GM13977 (cell line): Measurements from ENCODE around the gene DNAH9.

Source experiments
- DNase-seq: peaks from one replicate; pipeline ENCODE4 v3.0.0; 2012; ENCODE audit warnings: low spot score
- CTCF ChIP-seq: IDR thresholded peaks from 2 replicates; pipeline ENCODE4 v1.5.1; 2012; ENCODE audit warnings: mild to moderate bottlenecking, control low read depth; ENCODE audit not compliant: insufficient read depth; ENCODE audit errors: extremely low read depth, missing control alignments
- in situ Hi-C: fragments of 300-500 bp; cut with MboI; formaldehyde crosslinking; loops from one replicate; pipeline ENCODE4 v1.12.0; 2022; ENCODE audit warnings: low sequenced_read_pairs, low pct_unique_long_range_greater_than_20kb, mixed read lengths, inconsistent platforms; ENCODE audit not compliant: unreplicated experiment

The DNAH9 gene

GRCh38 chr17:11705111-11705510 is 106.8 kb downstream of the DNAH9 start:
- DNase-seq = no peak
- TF ChIP-seq CTCF = no peak
- in situ Hi-C loops = no loop called here

- in situ Hi-C loops = no loop called here
- no peak for TF ChIP-seq CTCF
- no peak for DNase-seq
These were observed 109.3 kb downstream of the DNAH9 start for GRCh38 chr17:11707586-11707985.

- in situ Hi-C loops = no loop called here
- no peak for TF ChIP-seq CTCF
- no peak for DNase-seq
These were observed 114.2 kb downstream of the DNAH9 start for GRCh38 chr17:11712456-11712855.

GRCh38 chr17:11719203-11719602 is 120.9 kb downstream of the DNAH9 start:
- in situ Hi-C loops = no loop called here
- DNase-seq = no peak
- TF ChIP-seq CTCF = no peak

- TF ChIP-seq CTCF = no peak
- DNase-seq = no peak
- in situ Hi-C loops = no loop called here
These were observed 121.6 kb downstream of the DNAH9 start for GRCh38 chr17:11719856-11720255.

GRCh38 chr17:11720816-11721215 is 122.5 kb downstream of the DNAH9 start:
- in situ Hi-C loops = no loop called here
- no peak for TF ChIP-seq CTCF
- no peak for DNase-seq

- TF ChIP-seq CTCF = no peak
- in situ Hi-C loops = loop anchor here (25.0 kb wide), 1 partner anchor 107 kb away; no protein-coding TSS in a partner anchor
- no peak for DNase-seq
These were observed 132.5 kb downstream of the DNAH9 start for GRCh38 chr17:11730747-11731146.
